ENCODE results near the gene AFAP1. TPM values are rescaled to one million over a fixed set of nuclear protein-coding genes. Genes with fewer than 3 reads are reported as not detected.

The AFAP1 gene
- total RNA-seq, 4 donors from 2014 or later: 25.1 to 56.9 (median 26.4) TPM

- WGBS, 2 donors (ENCODE audit: low coverage in 1 of 2): 78% methylated on average over 15 of the region's 16 CpGs; no CpG with 5 or more reads in 1 of the 2 donors
- no peaks in the 10 kb centered on the region for H3K9me3 ChIP-seq
- intact Hi-C loops (cut with DNase I; ENCODE audit: low total_unique reads): no loop called here
- TF ChIP-seq EP300 (IDR thresholded peaks at IDR 0.05; ENCODE audit: low read depth) (no peak), CTCF (IDR thresholded peaks at IDR 0.05) (no peak), POLR2AphosphoS5 (IDR thresholded peaks at IDR 0.05) (no peak), POLR2A (IDR thresholded peaks at IDR 0.05) (no peak)
- no peak overlapping the region for H3K4me3 ChIP-seq
- peaks cover 3 to 15% (median 12%) of the 10 kb centered on the region in 4 donors for H3K4me1 ChIP-seq
- H3K36me3 ChIP-seq: no peaks in the 10 kb centered on the region
- no peak overlapping the region for H3K27ac ChIP-seq
- in situ Hi-C loops (cut with MboI; ENCODE audit: low pct_ligation_motif_present in 1 of 4, low pct_unique_long_range_greater_than_20kb in 1 of 4, low sequenced_read_pairs in 3 of 4): no loop called here
- no peak for DNase-seq
- H3K27me3 ChIP-seq: no peaks in the 10 kb centered on the region
Observed at GRCh38 chr4:7755561-7755960, 184.1 kb downstream of the AFAP1 start.

- TF ChIP-seq EP300 (IDR thresholded peaks at IDR 0.05; ENCODE audit: low read depth) (no peak), POLR2A (IDR thresholded peaks at IDR 0.05) (no peak), POLR2AphosphoS5 (IDR thresholded peaks at IDR 0.05) (no peak), CTCF (IDR thresholded peaks at IDR 0.05) (no peak)
- no peak for DNase-seq
- Histone ChIP-seq H3K4me1 (peaks cover 3 to 13% (median 11%) of the 10 kb centered on the region in 4 donors), H3K4me3 (no peak overlapping the region), H3K27ac (no peak overlapping the region), H3K9me3 (no peaks in the 10 kb centered on the region), H3K27me3 (no peaks in the 10 kb centered on the region), H3K36me3 (no peaks in the 10 kb centered on the region)
- in situ Hi-C loops (cut with MboI; ENCODE audit: low pct_ligation_motif_present in 1 of 4, low pct_unique_long_range_greater_than_20kb in 1 of 4, low sequenced_read_pairs in 3 of 4) (no loop called here), intact Hi-C loops (cut with DNase I; ENCODE audit: low total_unique reads) (no loop called here)
- 88% methylated on average over 21 of the region's 21 CpGs; no CpG with 5 or more reads in 1 of the 2 donors for WGBS, 2 donors (ENCODE audit: low coverage in 1 of 2)
Observed at GRCh38 chr4:7754565-7755262, 184.9 kb downstream of the AFAP1 start.

GRCh38 chr4:7753931-7754465 is 185.7 kb downstream of the AFAP1 start:
- TF ChIP-seq EP300 (IDR thresholded peaks at IDR 0.05; ENCODE audit: low read depth) (no peak), CTCF (IDR thresholded peaks at IDR 0.05) (no peak), POLR2AphosphoS5 (IDR thresholded peaks at IDR 0.05) (no peak), POLR2A (IDR thresholded peaks at IDR 0.05) (no peak)
- Histone ChIP-seq H3K4me1 (peaks cover 3 to 13% (median 11%) of the 10 kb centered on the region in 4 donors), H3K4me3 (no peak overlapping the region), H3K9me3 (no peaks in the 10 kb centered on the region), H3K27ac (no peak overlapping the region), H3K27me3 (no peaks in the 10 kb centered on the region), H3K36me3 (no peaks in the 10 kb centered on the region)
- 80 to 84% methylated on average over 1 to 15 of the region's 15 CpGs for WGBS, 2 donors (ENCODE audit: low coverage in 1 of 2)
- in situ Hi-C loops (cut with MboI; ENCODE audit: low pct_ligation_motif_present in 1 of 4, low pct_unique_long_range_greater_than_20kb in 1 of 4, low sequenced_read_pairs in 3 of 4): no loop called here
- DNase-seq: no peak
- intact Hi-C loops (cut with DNase I; ENCODE audit: low total_unique reads): no loop called here

GRCh38 chr4:7753271-7753670 is 186.4 kb downstream of the AFAP1 start:
- no peak for DNase-seq
- 89 to 100% methylated on average over 1 to 15 of the region's 15 CpGs for WGBS, 2 donors (ENCODE audit: low coverage in 1 of 2)

More at GRCh38 chr4:7753271-7753670, 186.4 kb downstream of the AFAP1 start:
- Histone ChIP-seq H3K4me3 (no peak overlapping the region), H3K27me3 (no peaks in the 10 kb centered on the region), H3K4me1 (peaks cover 0 to 13% (median 11%) of the 10 kb centered on the region in 4 donors), H3K9me3 (no peaks in the 10 kb centered on the region), H3K36me3 (no peaks in the 10 kb centered on the region), H3K27ac (no peak overlapping the region)
- TF ChIP-seq EP300 (IDR thresholded peaks at IDR 0.05; ENCODE audit: low read depth) (no peak), POLR2A (IDR thresholded peaks at IDR 0.05) (no peak), POLR2AphosphoS5 (IDR thresholded peaks at IDR 0.05) (no peak), CTCF (IDR thresholded peaks at IDR 0.05) (no peak)
- intact Hi-C loops (cut with DNase I; ENCODE audit: low total_unique reads): no loop called here
- in situ Hi-C loops (cut with MboI; ENCODE audit: low pct_ligation_motif_present in 1 of 4, low pct_unique_long_range_greater_than_20kb in 1 of 4, low sequenced_read_pairs in 3 of 4): no loop called here

Measured in transverse colon (tissue), 4 donors.